Epithelial cell of esophagus (primary cell): ENCODE results near the gene ICAM1.
A peak's percentile ranks its signal among the peaks of the same experiment; 100 is the strongest.
"Not testable (repeated sequence)": the region's sequence is repeated elsewhere in the genome, so short reads cannot be mapped to it uniquely, and the experiment has no call there.

Source experiments
- DNase-seq: peaks from one replicate; pipeline ENCODE4 v3.0.0; 2010; ENCODE audit warnings: low read depth
- H3K4me3 ChIP-seq: 2 replicates; pipeline ENCODE4 v1.5.1; 2011; ENCODE audit warnings: mild to moderate bottlenecking, low read length, control low read depth
- TF ChIP-seq, protein P1 (sequence below): IDR thresholded peaks from 2 replicates; pipeline ENCODE4 v1.5.1; 2011; ENCODE audit warnings: low read depth, mild to moderate bottlenecking, low read length, control low read depth, inconsistent platforms; ENCODE audit not compliant: insufficient read depth; ENCODE audit errors: missing control alignments

ICAM1 gene

DNA sequence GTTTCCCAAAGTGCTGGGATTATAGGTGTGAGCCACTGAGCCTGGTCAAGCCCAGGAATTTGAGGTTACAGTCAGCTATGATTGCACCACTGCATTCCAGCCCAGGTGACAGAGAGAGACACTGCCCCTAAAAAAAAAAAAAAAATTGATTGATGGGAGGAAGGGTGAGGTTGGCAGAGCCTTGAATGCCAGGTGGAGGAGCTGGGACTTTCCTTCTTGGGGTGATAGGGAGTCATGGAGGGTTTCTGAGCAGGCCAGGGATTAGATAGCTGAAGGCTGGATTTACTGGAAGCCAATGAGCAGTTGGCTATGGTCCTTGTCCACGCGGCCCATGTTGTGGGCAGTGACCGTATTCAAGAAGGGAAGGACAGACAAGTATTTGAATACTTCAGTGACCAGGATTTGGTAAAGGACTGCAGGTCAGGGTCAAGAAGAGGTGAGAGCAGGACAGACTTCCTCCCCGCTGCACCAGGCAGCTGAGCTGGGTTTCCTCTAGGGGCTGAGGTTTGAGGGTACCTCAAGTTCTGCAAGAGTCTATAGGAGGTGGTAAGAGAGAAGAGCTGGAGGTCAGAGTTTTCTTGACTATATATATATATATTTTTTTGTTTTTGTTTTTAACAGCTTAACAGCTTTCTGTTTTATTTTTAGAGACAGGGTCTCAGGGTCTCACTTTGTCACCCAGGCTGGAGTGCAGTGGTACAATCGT, 9.0 kb downstream of the ICAM1 start:
- DNase-seq: no peak
- no peak overlapping the region for H3K4me3 ChIP-seq
- TF ChIP-seq, protein P1, sequence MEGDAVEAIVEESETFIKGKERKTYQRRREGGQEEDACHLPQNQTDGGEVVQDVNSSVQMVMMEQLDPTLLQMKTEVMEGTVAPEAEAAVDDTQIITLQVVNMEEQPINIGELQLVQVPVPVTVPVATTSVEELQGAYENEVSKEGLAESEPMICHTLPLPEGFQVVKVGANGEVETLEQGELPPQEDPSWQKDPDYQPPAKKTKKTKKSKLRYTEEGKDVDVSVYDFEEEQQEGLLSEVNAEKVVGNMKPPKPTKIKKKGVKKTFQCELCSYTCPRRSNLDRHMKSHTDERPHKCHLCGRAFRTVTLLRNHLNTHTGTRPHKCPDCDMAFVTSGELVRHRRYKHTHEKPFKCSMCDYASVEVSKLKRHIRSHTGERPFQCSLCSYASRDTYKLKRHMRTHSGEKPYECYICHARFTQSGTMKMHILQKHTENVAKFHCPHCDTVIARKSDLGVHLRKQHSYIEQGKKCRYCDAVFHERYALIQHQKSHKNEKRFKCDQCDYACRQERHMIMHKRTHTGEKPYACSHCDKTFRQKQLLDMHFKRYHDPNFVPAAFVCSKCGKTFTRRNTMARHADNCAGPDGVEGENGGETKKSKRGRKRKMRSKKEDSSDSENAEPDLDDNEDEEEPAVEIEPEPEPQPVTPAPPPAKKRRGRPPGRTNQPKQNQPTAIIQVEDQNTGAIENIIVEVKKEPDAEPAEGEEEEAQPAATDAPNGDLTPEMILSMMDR: no peak

DNA sequence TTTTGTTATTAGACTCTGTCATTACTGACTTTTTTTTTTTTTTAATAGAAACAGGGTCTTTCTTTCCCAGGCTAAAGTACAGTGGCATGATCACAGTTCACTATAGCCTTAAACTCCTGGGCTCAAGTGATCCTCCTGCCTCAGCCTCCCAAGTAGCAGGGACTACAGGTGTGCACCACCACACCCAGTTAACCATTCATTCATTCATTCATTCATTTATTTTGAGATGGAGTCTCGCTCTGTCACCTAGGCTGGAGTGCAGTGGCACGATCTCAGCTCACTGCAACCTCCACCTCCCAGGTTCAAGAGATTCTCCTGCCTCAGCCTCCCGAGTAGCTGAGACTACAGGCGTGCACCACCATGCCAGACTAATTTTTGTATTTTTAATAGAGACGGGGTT, 11.1 kb downstream of the ICAM1 start:
- DNase-seq, H3K4me3 ChIP-seq: not testable (repeated sequence)

DNA sequence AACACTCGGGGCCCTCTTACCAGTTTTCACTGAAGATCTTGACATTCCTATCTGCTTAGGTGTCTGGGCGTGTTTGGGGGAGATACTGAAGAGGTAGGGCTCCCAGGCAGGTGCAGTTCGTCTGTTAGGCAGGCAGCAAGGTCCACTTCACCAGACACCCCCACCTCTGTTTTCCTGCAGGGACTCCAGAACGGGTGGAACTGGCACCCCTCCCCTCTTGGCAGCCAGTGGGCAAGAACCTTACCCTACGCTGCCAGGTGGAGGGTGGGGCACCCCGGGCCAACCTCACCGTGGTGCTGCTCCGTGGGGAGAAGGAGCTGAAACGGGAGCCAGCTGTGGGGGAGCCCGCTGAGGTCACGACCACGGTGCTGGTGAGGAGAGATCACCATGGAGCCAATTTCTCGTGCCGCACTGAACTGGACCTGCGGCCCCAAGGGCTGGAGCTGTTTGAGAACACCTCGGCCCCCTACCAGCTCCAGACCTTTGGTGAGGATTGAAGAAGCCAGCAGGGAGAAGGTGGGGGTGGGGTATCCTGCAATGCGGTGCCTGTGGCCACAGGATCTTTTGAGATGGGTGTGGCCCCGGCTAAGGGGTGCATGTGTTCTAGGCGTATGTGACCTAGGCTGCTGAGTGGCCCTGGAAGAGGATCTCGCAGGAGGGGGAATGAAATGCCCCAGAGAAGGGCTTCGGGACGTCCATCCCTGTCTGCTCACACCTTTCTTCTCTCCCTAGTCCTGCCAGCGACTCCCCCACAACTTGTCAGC, 12.6 kb downstream of the ICAM1 start:
- H3K4me3 ChIP-seq: no peak overlapping the region
- DNase-seq: peak; percentile 40
- TF ChIP-seq, protein P1: no peak

DNA sequence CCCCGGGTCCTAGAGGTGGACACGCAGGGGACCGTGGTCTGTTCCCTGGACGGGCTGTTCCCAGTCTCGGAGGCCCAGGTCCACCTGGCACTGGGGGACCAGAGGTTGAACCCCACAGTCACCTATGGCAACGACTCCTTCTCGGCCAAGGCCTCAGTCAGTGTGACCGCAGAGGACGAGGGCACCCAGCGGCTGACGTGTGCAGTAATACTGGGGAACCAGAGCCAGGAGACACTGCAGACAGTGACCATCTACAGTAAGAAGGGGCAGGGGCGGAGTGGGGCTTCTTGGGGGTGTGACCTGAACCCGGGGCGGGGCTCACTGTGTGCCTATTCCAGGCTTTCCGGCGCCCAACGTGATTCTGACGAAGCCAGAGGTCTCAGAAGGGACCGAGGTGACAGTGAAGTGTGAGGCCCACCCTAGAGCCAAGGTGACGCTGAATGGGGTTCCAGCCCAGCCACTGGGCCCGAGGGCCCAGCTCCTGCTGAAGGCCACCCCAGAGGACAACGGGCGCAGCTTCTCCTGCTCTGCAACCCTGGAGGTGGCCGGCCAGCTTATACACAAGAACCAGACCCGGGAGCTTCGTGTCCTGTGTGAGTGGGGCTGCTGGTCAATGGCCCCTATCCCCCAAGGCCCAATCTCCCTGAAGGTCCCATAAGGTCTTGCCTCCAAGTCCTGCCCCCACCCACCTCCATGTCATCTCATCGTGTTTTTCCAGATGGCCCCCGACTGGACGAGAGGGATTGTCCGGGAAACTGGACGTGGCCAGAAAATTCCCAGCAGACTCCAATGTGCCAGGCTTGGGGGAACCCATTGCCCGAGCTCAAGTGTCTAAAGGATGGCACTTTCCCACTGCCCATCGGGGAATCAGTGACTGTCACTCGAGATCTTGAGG, 13.4 kb downstream of the ICAM1 start:
- no peak overlapping the region for H3K4me3 ChIP-seq
- TF ChIP-seq, protein P1: no peak
- DNase-seq: no peak

DNA sequence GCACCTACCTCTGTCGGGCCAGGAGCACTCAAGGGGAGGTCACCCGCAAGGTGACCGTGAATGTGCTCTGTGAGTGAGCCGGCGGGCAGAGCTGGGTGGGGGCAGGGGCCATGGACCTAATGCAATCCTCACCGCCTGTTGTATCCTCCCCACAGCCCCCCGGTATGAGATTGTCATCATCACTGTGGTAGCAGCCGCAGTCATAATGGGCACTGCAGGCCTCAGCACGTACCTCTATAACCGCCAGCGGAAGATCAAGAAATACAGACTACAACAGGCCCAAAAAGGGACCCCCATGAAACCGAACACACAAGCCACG, 14.0 kb downstream of the ICAM1 start:
- DNase-seq: no peak
- H3K4me3 ChIP-seq: no peak overlapping the region
- TF ChIP-seq, protein P1: no peak

DNA sequence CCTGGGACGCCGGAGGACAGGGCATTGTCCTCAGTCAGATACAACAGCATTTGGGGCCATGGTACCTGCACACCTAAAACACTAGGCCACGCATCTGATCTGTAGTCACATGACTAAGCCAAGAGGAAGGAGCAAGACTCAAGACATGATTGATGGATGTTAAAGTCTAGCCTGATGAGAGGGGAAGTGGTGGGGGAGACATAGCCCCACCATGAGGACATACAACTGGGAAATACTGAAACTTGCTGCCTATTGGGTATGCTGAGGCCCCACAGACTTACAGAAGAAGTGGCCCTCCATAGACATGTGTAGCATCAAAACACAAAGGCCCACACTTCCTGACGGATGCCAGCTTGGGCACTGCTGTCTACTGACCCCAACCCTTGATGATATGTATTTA, 14.5 kb downstream of the ICAM1 start:
- TF ChIP-seq, protein P1: no peak
- H3K4me3 ChIP-seq: no peak overlapping the region
- DNase-seq: no peak
